Mesenchymal stem cell (in vitro differentiated cells and primary cell): Measurements from ENCODE around the gene PRDM2.

Source experiments
- DNase-seq: peaks from one replicate; pipeline ENCODE4 v3.0.0-alpha.2; 2013
- H2AFZ ChIP-seq: one replicate; pipeline ENCODE4 v1.6.1; 2013; ENCODE audit warnings: low read depth, mild to moderate bottlenecking, control low read depth, inconsistent platforms, low read length, moderate library complexity
- H2AK5ac ChIP-seq: 2 replicates; pipeline ENCODE4 v1.6.1; 2013; ENCODE audit warnings: low read length, moderate library complexity, mild to moderate bottlenecking, inconsistent platforms; ENCODE audit not compliant: severe bottlenecking
- H2BK120ac ChIP-seq: one replicate; pipeline ENCODE4 v1.6.1; 2013; ENCODE audit warnings: low read depth, mild to moderate bottlenecking, inconsistent platforms, low read length, moderate library complexity
- H2BK12ac ChIP-seq, 2 experiments: one replicate each; pipeline ENCODE4 v1.6.1; 2013; ENCODE audit warnings: inconsistent platforms in 2 of 2, low read length in 2 of 2, mild to moderate bottlenecking in 2 of 2, moderate library complexity in 2 of 2, control low read depth in 1 of 2
- H2BK15ac ChIP-seq: one replicate; pipeline ENCODE4 v1.6.1; 2013; ENCODE audit warnings: mild to moderate bottlenecking, low read depth, inconsistent platforms; ENCODE audit not compliant: poor library complexity, severe bottlenecking
- H2BK5ac ChIP-seq: 2 replicates; pipeline ENCODE4 v1.6.1; 2013; ENCODE audit warnings: low read depth, mild to moderate bottlenecking, low read length, control low read depth, inconsistent platforms; ENCODE audit not compliant: poor library complexity, severe bottlenecking
- H3K14ac ChIP-seq, 2 experiments: one replicate each; pipeline ENCODE4 v1.6.1; 2013; ENCODE audit warnings: inconsistent platforms in 2 of 2, low read length in 2 of 2, control low read depth in 1 of 2, mild to moderate bottlenecking in 1 of 2, moderate library complexity in 1 of 2
- H3K18ac ChIP-seq, 2 experiments: one replicate each; pipeline ENCODE4 v1.6.1; 2013; ENCODE audit warnings: inconsistent platforms in 2 of 2, low read length in 2 of 2, control low read depth in 1 of 2, low read depth in 1 of 2, mild to moderate bottlenecking in 1 of 2
- H3K23ac ChIP-seq, 2 experiments: one replicate each; pipeline ENCODE4 v1.6.1; 2013; ENCODE audit warnings: inconsistent platforms in 2 of 2, low read length in 2 of 2, mild to moderate bottlenecking in 2 of 2, moderate library complexity in 2 of 2, control low read depth in 1 of 2
- H3K27ac ChIP-seq: 2 replicates; pipeline ENCODE4 v1.5.1; 2013; ENCODE audit warnings: mild to moderate bottlenecking, moderate library complexity, low read length, control low read depth, inconsistent platforms; ENCODE audit not compliant: poor library complexity, severe bottlenecking
- H3K27me3 ChIP-seq, 2 experiments: 2 replicates each; pipeline versions ENCODE4 v1.6.1 to v1.7.0; 2013; ENCODE audit warnings: low read length in 2 of 2, mild to moderate bottlenecking in 2 of 2, moderate library complexity in 2 of 2, control low read depth in 1 of 2, inconsistent platforms in 1 of 2; ENCODE audit not compliant: control insufficient read depth in 1 of 2, insufficient read depth in 1 of 2
- H3K36me3 ChIP-seq, 2 experiments: 2 replicates each; pipeline versions ENCODE4 v1.6.1 to v1.7.0; 2013; ENCODE audit warnings: low read length in 2 of 2, control low read depth in 1 of 2, inconsistent platforms in 1 of 2, low read depth in 1 of 2, mild to moderate bottlenecking in 1 of 2; ENCODE audit not compliant: insufficient read depth in 2 of 2, control insufficient read depth in 1 of 2
- H3K4ac ChIP-seq, 2 experiments: one replicate each; pipeline ENCODE4 v1.6.1; 2013; ENCODE audit warnings: inconsistent platforms in 2 of 2, low read length in 2 of 2, mild to moderate bottlenecking in 2 of 2, moderate library complexity in 2 of 2, control low read depth in 1 of 2, low read depth in 1 of 2
- H3K4me1 ChIP-seq: 2 replicates; pipeline ENCODE4 v1.6.1; 2013; ENCODE audit warnings: low read depth, low read length, control low read depth; ENCODE audit not compliant: control insufficient read depth, insufficient read depth
- H3K4me2 ChIP-seq: 2 replicates; pipeline ENCODE4 v1.6.1; 2013; ENCODE audit warnings: low read length, mild to moderate bottlenecking, inconsistent platforms; ENCODE audit not compliant: poor library complexity, severe bottlenecking
- H3K4me3 ChIP-seq, 2 experiments: 2 replicates each; pipeline versions ENCODE4 v1.5.1 to v1.7.0; 2013; ENCODE audit warnings: low read length in 2 of 2, mild to moderate bottlenecking in 2 of 2, control low read depth in 1 of 2, low read depth in 1 of 2; ENCODE audit not compliant: insufficient read depth in 1 of 2
- H3K79me1 ChIP-seq: replicated peaks from 2 replicates; pipeline ENCODE4 v1.6.1; 2013; ENCODE audit warnings: mild to moderate bottlenecking, control low read depth, low read length, inconsistent platforms; ENCODE audit not compliant: poor library complexity, severe bottlenecking
- H3K9ac ChIP-seq: 2 replicates; pipeline ENCODE4 v1.7.0; 2013; ENCODE audit warnings: mild to moderate bottlenecking, low read length, moderate library complexity
- H3K9me3 ChIP-seq: 2 replicates; pipeline ENCODE4 v1.7.0; 2013; ENCODE audit warnings: mild to moderate bottlenecking, low read length; ENCODE audit not compliant: control insufficient read depth
- H4K8ac ChIP-seq: one replicate; pipeline ENCODE4 v1.6.1; 2013; ENCODE audit warnings: inconsistent platforms, mild to moderate bottlenecking, low read length, moderate library complexity
- H4K91ac ChIP-seq: one replicate; pipeline ENCODE4 v1.6.1; 2013; ENCODE audit warnings: mild to moderate bottlenecking, low read length, inconsistent platforms
- WGBS: methylation state at CpG from one replicate; pipeline ENCODE4 v1.1.7; 2013; ENCODE audit warnings: mixed read lengths; 5-methylcytosine and 5-hydroxymethylcytosine counted together

PRDM2 gene

DNA sequence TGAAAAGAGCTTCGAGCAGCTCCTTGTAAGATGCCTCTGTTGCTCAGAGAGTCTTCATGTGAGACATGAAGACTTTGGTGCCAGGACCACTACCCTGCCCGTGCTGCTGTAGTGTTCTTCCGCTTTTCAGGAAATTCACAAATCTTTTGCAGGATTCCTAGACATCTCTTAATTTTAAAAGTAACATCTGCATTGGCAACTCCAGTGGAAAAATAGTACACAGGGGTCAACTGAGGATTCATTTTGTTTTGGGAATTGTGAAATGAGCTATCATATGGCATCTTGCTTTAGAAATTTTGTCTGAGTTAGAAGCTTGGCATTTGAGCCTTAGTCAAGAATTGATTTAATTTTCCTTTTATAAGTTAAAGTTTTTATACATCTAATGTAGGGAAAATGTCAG is 7.2 kb downstream of the PRDM2 start:
- H2BK15ac ChIP-seq: no peak overlapping the region
- H3K27me3 ChIP-seq: no peaks in the 10 kb centered on the region
- no peak overlapping the region for H2BK12ac ChIP-seq
- H3K4ac ChIP-seq: no peak overlapping the region
- no peak overlapping the region for H3K18ac ChIP-seq
- H3K79me1 ChIP-seq: peaks cover 24% of the 10 kb centered on the region
- H3K9ac ChIP-seq: peak overlapping the region; percentile 48
- no peak overlapping the region for H2AFZ ChIP-seq
- H3K4me1 ChIP-seq: peaks cover 2% of the 10 kb centered on the region
- DNase-seq: no peak
- H4K91ac ChIP-seq: no peak overlapping the region
- H2BK120ac ChIP-seq: no peak overlapping the region
- no peak overlapping the region for H3K27ac ChIP-seq
- H2BK5ac ChIP-seq: no peak overlapping the region
- no peak overlapping the region for H4K8ac ChIP-seq
- no peaks in the 10 kb centered on the region for H3K36me3 ChIP-seq
- no peak overlapping the region for H3K14ac ChIP-seq
- no peak overlapping the region for H3K4me2 ChIP-seq
- no peak overlapping the region for H3K23ac ChIP-seq
- no peak overlapping the region for H2AK5ac ChIP-seq
- 94% methylated on average over 2 of the region's 3 CpGs for WGBS
- no peak overlapping the region for H3K4me3 ChIP-seq
- no peaks in the 10 kb centered on the region for H3K9me3 ChIP-seq

- no peak overlapping the region for H2BK12ac ChIP-seq
- H3K27me3 ChIP-seq: no peaks in the 10 kb centered on the region
- H4K91ac ChIP-seq: no peak overlapping the region
- no peak overlapping the region for H2AFZ ChIP-seq
- H2BK15ac ChIP-seq: no peak overlapping the region
- no peak for DNase-seq
- no peak overlapping the region for H2BK120ac ChIP-seq
- no peak overlapping the region for H3K23ac ChIP-seq
- 98% methylated on average over 7 of the region's 10 CpGs for WGBS
- no peak overlapping the region for H2AK5ac ChIP-seq
- H3K79me1 ChIP-seq: peaks cover 31% of the 10 kb centered on the region
- no peak overlapping the region for H3K14ac ChIP-seq
- H3K9me3 ChIP-seq: no peaks in the 10 kb centered on the region
- peaks cover 2% of the 10 kb centered on the region for H3K4me1 ChIP-seq
- H2BK5ac ChIP-seq: no peak overlapping the region
- H3K18ac ChIP-seq: no peak overlapping the region
- H3K4me3 ChIP-seq: no peak overlapping the region
- no peak overlapping the region for H4K8ac ChIP-seq
- H3K36me3 ChIP-seq: no peaks in the 10 kb centered on the region
- no peak overlapping the region for H3K4ac ChIP-seq
- no peak overlapping the region for H3K4me2 ChIP-seq
- H3K9ac ChIP-seq: no peak overlapping the region
- no peak overlapping the region for H3K27ac ChIP-seq
Observed at GRCh38 chr1:13708380-13708982, 8.5 kb downstream of the PRDM2 start.

- Histone ChIP-seq H3K14ac (no peak overlapping the region), H4K91ac (no peak overlapping the region), H3K18ac (no peak overlapping the region), H2BK120ac (no peak overlapping the region), H2BK12ac (no peak overlapping the region), H3K23ac (no peak overlapping the region), H3K4me2 (no peak overlapping the region), H3K36me3 (no peaks in the 10 kb centered on the region), H2AFZ (no peak overlapping the region), H3K9me3 (no peaks in the 10 kb centered on the region), H3K9ac (no peak overlapping the region), H2AK5ac (no peak overlapping the region), H3K4ac (no peak overlapping the region), H3K79me1 (peaks cover 31% of the 10 kb centered on the region), H4K8ac (no peak overlapping the region), H2BK15ac (no peak overlapping the region), H3K27ac (no peak overlapping the region), H3K4me3 (no peak overlapping the region), H3K27me3 (no peaks in the 10 kb centered on the region), H3K4me1 (peaks cover 2% of the 10 kb centered on the region), H2BK5ac (no peak overlapping the region)
- no peak for DNase-seq
- 94% methylated on average over 2 of the region's 2 CpGs for WGBS
Observed at GRCh38 chr1:13710086-13710485, 10.1 kb downstream of the PRDM2 start.

DNA sequence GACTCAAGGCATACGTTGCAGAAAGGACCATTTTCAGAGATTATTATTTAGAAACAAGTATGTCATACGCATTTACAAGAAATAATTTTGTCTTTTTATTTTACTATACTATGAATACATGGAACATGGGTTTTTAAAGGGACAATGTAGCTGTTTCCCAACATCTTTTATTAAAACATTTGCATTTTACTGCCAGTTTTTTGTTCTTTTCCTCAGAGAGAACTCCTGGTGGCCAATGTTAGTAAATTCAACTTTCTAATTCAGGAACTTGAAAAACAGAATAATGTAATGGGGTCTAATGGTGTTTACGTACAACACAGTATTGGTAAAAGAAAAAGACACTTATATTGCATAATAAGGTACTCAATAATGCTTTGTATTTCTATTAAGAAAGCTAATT is 14.9 kb downstream of the PRDM2 start:
- H3K4ac ChIP-seq: no peak overlapping the region
- no CpG with 5 or more reads among the region's 3 CpGs for WGBS
- H3K27ac ChIP-seq: no peak overlapping the region
- no peak overlapping the region for H4K91ac ChIP-seq
- no peak overlapping the region for H2BK15ac ChIP-seq
- no peaks in the 10 kb centered on the region for H3K9me3 ChIP-seq
- no peaks in the 10 kb centered on the region for H3K27me3 ChIP-seq
- H3K79me1 ChIP-seq: peaks cover 23% of the 10 kb centered on the region
- no peak overlapping the region for H3K4me2 ChIP-seq
- peak overlapping the region; percentile 59 for H3K9ac ChIP-seq
- no peaks in the 10 kb centered on the region for H3K36me3 ChIP-seq
- no peak overlapping the region for H2AFZ ChIP-seq
- no peak overlapping the region for H2BK12ac ChIP-seq
- H2BK5ac ChIP-seq: no peak overlapping the region
- no peak overlapping the region for H2BK120ac ChIP-seq
- no peak overlapping the region for H3K4me3 ChIP-seq
- H3K18ac ChIP-seq: no peak overlapping the region
- no peak overlapping the region for H2AK5ac ChIP-seq
- H3K14ac ChIP-seq: no peak overlapping the region
- no peak for DNase-seq
- no peak overlapping the region for H4K8ac ChIP-seq
- H3K23ac ChIP-seq: no peak overlapping the region
- H3K4me1 ChIP-seq: no peaks in the 10 kb centered on the region
